HCT116 (cell line): ENCODE measurements around the gene BCAR3. TPM values are rescaled to one million over a fixed set of nuclear protein-coding genes. Genes with fewer than 3 reads are reported as not detected.

ENCODE experiments used
- ATAC-seq: fragments of 200-7000 bp; cut with Tn5 transposase; 2 replicates; pipeline ENCODE4 v1.9.1; 2020; ENCODE audit warnings: mild to moderate bottlenecking, moderate library complexity
- BruUV-seq: library from RNA; stranded (reverse); fragments of 400-500 nt; replicated peaks from 2 replicates; lab custom pipeline; 2021; lab: Mats Ljungman, UMichigan
- CTCF ChIA-PET: fragments of 300-600 bp; sonication (Branson Sonifier 250); formaldehyde crosslinking; loops from one replicate; lab custom pipeline; 2021; ENCODE audit warnings: antibody characterized with exemption; lab: Charles Lee
- POLR2A ChIA-PET: fragments of 300-600, 350-600 bp; sonication (Branson Sonifier 250); formaldehyde crosslinking; loops from one replicate; lab custom pipeline; 2021; ENCODE audit warnings: antibody characterized with exemption; lab: Charles Lee
- RAD21 ChIA-PET, 2 experiments: fragments of 300-600 bp; sonication (Branson Sonifier 250); formaldehyde crosslinking; loops; one replicate each; lab custom pipeline; 2023; ENCODE audit warnings: low total read pairs in 2 of 2; ENCODE audit not compliant: uncharacterized antibody in 2 of 2, unreplicated experiment in 2 of 2, low non-redundant PET in 1 of 2; lab: Charles Lee
- DNase-seq: peaks from one replicate; pipeline ENCODE4 v3.0.0-alpha.2; 2010; ENCODE audit warnings: low read depth, low spot score
- H2AFZ ChIP-seq: fragments of 200-600 bp; shearing (Covaris generic), sonication (generic); 2 replicates; pipeline ENCODE4 v1.6.1; 2017; ENCODE audit warnings: low read depth, mixed run types, mixed read lengths, antibody characterized with exemption, low read length; ENCODE audit not compliant: poor library complexity, severe bottlenecking
- H3K27ac ChIP-seq: 2 replicates; pipeline ENCODE4 v1.5.1; 2012; ENCODE audit warnings: low read depth, low read length
- H3K27me3 ChIP-seq: fragments of 200-600 bp; sonication (generic); 2 replicates; pipeline ENCODE4 v1.6.1; 2016; ENCODE audit warnings: mixed run types, low read length, mixed read lengths; ENCODE audit not compliant: insufficient read depth
- H3K36me3 ChIP-seq, 2 experiments: fragments of 200-500 bp in 1 of 2; fragments of 200-600 bp in 1 of 2; sonication (Bioruptor generic) in 1 of 2; sonication (generic) in 1 of 2; 2 replicates each; pipeline versions ENCODE4 v1.5.1 to v1.6.1; 2014 to 2016; ENCODE audit warnings: low read length in 2 of 2, inconsistent platforms in 1 of 2, mixed read lengths in 1 of 2, mixed run types in 1 of 2; ENCODE audit not compliant: insufficient read depth in 2 of 2, control insufficient read depth in 1 of 2
- H3K4me1 ChIP-seq, 2 experiments: fragments of 200-600 bp in 1 of 2; sonication (generic) in 1 of 2; 2 replicates each; pipeline versions ENCODE4 v1.5.1 to v1.6.1; 2012 to 2017; ENCODE audit warnings: low read length in 2 of 2, inconsistent platforms in 1 of 2, mild to moderate bottlenecking in 1 of 2, mixed read lengths in 1 of 2, mixed run types in 1 of 2, moderate library complexity in 1 of 2; ENCODE audit not compliant: insufficient read depth in 2 of 2, control insufficient read depth in 1 of 2
- H3K4me2 ChIP-seq: fragments of 200-600 bp; sonication (generic); 2 replicates; pipeline ENCODE4 v1.6.1; 2017; ENCODE audit warnings: mixed run types, low read length, mixed read lengths
- H3K4me3 ChIP-seq, 2 experiments: fragments of 200-600 bp in 1 of 2; sonication (generic) in 1 of 2; replicated peaks in 1 of 2; 2 replicates each; pipeline ENCODE4 v1.5.1; 2011 to 2016; ENCODE audit warnings: low read length in 2 of 2, control low read depth in 1 of 2, low read depth in 1 of 2, mild to moderate bottlenecking in 1 of 2, mixed read lengths in 1 of 2, mixed run types in 1 of 2
- H3K79me2 ChIP-seq: fragments of 200-600 bp; sonication (generic); 2 replicates; pipeline ENCODE4 v1.6.1; 2017; ENCODE audit warnings: mild to moderate bottlenecking, mixed run types, low read length, moderate library complexity, mixed read lengths; ENCODE audit not compliant: insufficient read depth
- H3K9ac ChIP-seq: fragments of 200-600 bp; sonication (generic); 2 replicates; pipeline ENCODE4 v1.6.1; 2016; ENCODE audit warnings: low read length, mixed read lengths
- H3K9me2 ChIP-seq: fragments of 200-600 bp; sonication (generic), shearing (Covaris generic); 2 replicates; pipeline ENCODE4 v1.6.1; 2017; ENCODE audit warnings: mixed run types, mild to moderate bottlenecking, moderate library complexity; ENCODE audit not compliant: insufficient read depth
- H3K9me3 ChIP-seq, 2 experiments: fragments of 200-500 bp in 1 of 2; fragments of 200-600 bp in 1 of 2; sonication (Bioruptor generic) in 1 of 2; sonication (generic) in 1 of 2; 2 replicates each; pipeline ENCODE4 v1.6.1; 2014 to 2017; ENCODE audit warnings: low read length in 2 of 2, mixed read lengths in 2 of 2, inconsistent platforms in 1 of 2, low read depth in 1 of 2, mild to moderate bottlenecking in 1 of 2, mixed run types in 1 of 2, moderate library complexity in 1 of 2; ENCODE audit not compliant: control insufficient read depth in 1 of 2, insufficient read depth in 1 of 2
- H4K20me1 ChIP-seq: fragments of 200-600 bp; sonication (generic), shearing (Covaris generic); 2 replicates; pipeline ENCODE4 v1.6.1; 2017; ENCODE audit warnings: mixed run types, mild to moderate bottlenecking, moderate library complexity; ENCODE audit not compliant: insufficient read depth
- ATF3 ChIP-seq: IDR thresholded peaks from 2 replicates; pipeline ENCODE4 v1.6.1; 2012
- CBX3 ChIP-seq: IDR thresholded peaks from 2 replicates; pipeline ENCODE4 v1.6.1; 2012; ENCODE audit warnings: low read depth
- CTCF ChIP-seq, 3 experiments: fragments of 200-600 bp in 1 of 3; sonication (generic) in 1 of 3; IDR thresholded peaks in 2 of 3; conservative IDR thresholded peaks in 1 of 3; 2 replicates each; pipeline ENCODE4 v1.5.1; 2012 to 2017; ENCODE audit warnings: low read depth in 2 of 3, low read length in 2 of 3, antibody characterized with exemption in 1 of 3, borderline replicate concordance in 1 of 3, control low read depth in 1 of 3, mild to moderate bottlenecking in 1 of 3, mixed read lengths in 1 of 3, mixed run types in 1 of 3, moderate library complexity in 1 of 3; ENCODE audit not compliant: insufficient read depth in 1 of 3
- EGR1 ChIP-seq: IDR thresholded peaks from 2 replicates; pipeline ENCODE4 v1.6.1; 2012; ENCODE audit warnings: low read depth
- POLR2AphosphoS5 ChIP-seq: IDR thresholded peaks from 2 replicates; pipeline ENCODE4 v1.6.1; 2011; ENCODE audit warnings: mild to moderate bottlenecking, low read depth, low read length, moderate library complexity
- YY1 ChIP-seq: IDR thresholded peaks from 2 replicates; pipeline ENCODE4 v1.6.1; 2011; ENCODE audit warnings: low read length, low read depth, moderate library complexity, mild to moderate bottlenecking; ENCODE audit not compliant: insufficient replicate concordance; ENCODE audit errors: extremely low read depth
- ZFX ChIP-seq: fragments of 450-650 bp; IDR thresholded peaks from 2 replicates; pipeline ENCODE4 v1.6.1; 2017
- intact Hi-C: fragments of 100-400 bp; cut with micrococcal nuclease; formaldehyde crosslinking; loops from 2 replicates; pipeline ENCODE4 v1.10.0; 2022
- total RNA-seq: library from RNA; stranded (reverse); gene quantifications from one replicate; pipeline ENCODE4 v1.2.1, GENCODE V29; 2021; ENCODE audit not compliant: unreplicated experiment

The BCAR3 gene
- total RNA-seq, 1 experiment from 2014 or later = 24.5 TPM

GRCh38 chr1:93702828-93703183, 21.2 kb upstream of the BCAR3 start:
- intact Hi-C loops = loop anchor here (5.0 kb wide), 1 partner anchor 74 kb away; no protein-coding TSS in a partner anchor
- Histone ChIP-seq H3K4me3 (no peak overlapping the region), H3K4me1 (peaks cover 41 to 90% of the 10 kb centered on the region in 2 experiments), H2AFZ (no peak overlapping the region), H3K36me3 (no peaks in the 10 kb centered on the region), H3K9me3 (no peaks in the 10 kb centered on the region), H4K20me1 (no peaks in the 10 kb centered on the region), H3K4me2 (peak overlapping the region; percentile 71), H3K79me2 (no peaks in the 10 kb centered on the region), H3K27me3 (no peaks in the 10 kb centered on the region), H3K9me2 (no peaks in the 10 kb centered on the region), H3K27ac (peak overlapping the region; percentile 74), H3K9ac (peak overlapping the region; percentile 73)
- CTCF ChIA-PET = interaction anchor here (1.0 to 2.0 kb wide), 8 partner anchors 10 to 114 kb away, joined by 3 to 17 read pairs (median 6); partner anchors contain the start of gene BCAR3
- TF ChIP-seq ZFX (no peak), CTCF (IDR thresholded peaks at IDR 0.05 in 2 of 3, conservative IDR thresholded peaks at IDR 0.05 in 1 of 3; ENCODE audit: borderline replicate concordance in 1 of 3, insufficient read depth in 1 of 3, low read depth in 2 of 3, low read length in 2 of 3) (peak in 2 of 3 experiments; percentile 24 to 33; a peak in 2 of 6 replicates), CBX3 (no peak), POLR2AphosphoS5 (no peak), YY1 (no peak), ATF3 (no peak), EGR1 (no peak)
- RAD21 ChIA-PET = interaction anchor here (1.0 to 1.6 kb wide), 3 partner anchors 73 to 110 kb away, joined by 3 to 10 read pairs (median 7); no protein-coding TSS in a partner anchor
- POLR2A ChIA-PET = interaction anchor here (0.8 to 3.5 kb wide), 6 partner anchors 10 to 110 kb away, joined by 3 to 23 read pairs (median 3); partner anchors contain the start of gene BCAR3
- peak; percentile 28 for ATAC-seq
- DNase-seq = no peak
- no TSS peak for BruUV-seq
